Retinal pigment epithelial cell (primary cell): Measurements from ENCODE around the gene GARS1.
A peak's percentile ranks its signal among the peaks of the same experiment; 100 is the strongest.

Experiments
- DNase-seq: peaks from one replicate; pipeline ENCODE4 v3.0.0-alpha.2; 2010; ENCODE audit warnings: low read depth
- H3K4me3 ChIP-seq: 2 replicates; pipeline ENCODE4 v1.5.1; 2011; ENCODE audit warnings: mild to moderate bottlenecking, low read length, control low read depth, moderate library complexity
- TF ChIP-seq, protein P1 (sequence below): conservative IDR thresholded peaks from 2 replicates; pipeline ENCODE4 v1.5.1; 2011; ENCODE audit warnings: low read depth, low read length, control low read depth, inconsistent platforms

The GARS1 gene

DNA sequence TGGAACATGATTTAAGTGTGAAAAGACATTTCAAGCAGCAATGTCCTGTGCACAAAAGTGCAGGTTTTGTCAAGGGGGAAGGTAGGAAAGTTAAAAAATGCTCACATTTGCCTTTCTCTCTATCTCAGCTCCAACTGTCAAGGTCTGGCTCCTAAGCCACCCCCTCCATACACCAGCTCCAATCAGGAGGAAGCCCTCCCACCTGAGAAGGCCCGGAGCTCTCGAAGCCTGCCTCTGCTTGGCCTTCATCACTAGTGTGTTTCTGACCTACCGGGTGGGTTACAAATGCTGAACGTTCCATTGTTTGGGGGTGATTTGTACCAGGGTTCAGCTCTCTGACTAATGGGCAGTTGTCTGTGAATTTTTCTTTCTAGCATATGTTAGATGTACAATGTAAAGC lies 73.4 kb downstream of the GARS1 start:
- no peak for DNase-seq
- H3K4me3 ChIP-seq: no peak overlapping the region
- TF ChIP-seq, protein P1, sequence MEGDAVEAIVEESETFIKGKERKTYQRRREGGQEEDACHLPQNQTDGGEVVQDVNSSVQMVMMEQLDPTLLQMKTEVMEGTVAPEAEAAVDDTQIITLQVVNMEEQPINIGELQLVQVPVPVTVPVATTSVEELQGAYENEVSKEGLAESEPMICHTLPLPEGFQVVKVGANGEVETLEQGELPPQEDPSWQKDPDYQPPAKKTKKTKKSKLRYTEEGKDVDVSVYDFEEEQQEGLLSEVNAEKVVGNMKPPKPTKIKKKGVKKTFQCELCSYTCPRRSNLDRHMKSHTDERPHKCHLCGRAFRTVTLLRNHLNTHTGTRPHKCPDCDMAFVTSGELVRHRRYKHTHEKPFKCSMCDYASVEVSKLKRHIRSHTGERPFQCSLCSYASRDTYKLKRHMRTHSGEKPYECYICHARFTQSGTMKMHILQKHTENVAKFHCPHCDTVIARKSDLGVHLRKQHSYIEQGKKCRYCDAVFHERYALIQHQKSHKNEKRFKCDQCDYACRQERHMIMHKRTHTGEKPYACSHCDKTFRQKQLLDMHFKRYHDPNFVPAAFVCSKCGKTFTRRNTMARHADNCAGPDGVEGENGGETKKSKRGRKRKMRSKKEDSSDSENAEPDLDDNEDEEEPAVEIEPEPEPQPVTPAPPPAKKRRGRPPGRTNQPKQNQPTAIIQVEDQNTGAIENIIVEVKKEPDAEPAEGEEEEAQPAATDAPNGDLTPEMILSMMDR: no peak

DNA sequence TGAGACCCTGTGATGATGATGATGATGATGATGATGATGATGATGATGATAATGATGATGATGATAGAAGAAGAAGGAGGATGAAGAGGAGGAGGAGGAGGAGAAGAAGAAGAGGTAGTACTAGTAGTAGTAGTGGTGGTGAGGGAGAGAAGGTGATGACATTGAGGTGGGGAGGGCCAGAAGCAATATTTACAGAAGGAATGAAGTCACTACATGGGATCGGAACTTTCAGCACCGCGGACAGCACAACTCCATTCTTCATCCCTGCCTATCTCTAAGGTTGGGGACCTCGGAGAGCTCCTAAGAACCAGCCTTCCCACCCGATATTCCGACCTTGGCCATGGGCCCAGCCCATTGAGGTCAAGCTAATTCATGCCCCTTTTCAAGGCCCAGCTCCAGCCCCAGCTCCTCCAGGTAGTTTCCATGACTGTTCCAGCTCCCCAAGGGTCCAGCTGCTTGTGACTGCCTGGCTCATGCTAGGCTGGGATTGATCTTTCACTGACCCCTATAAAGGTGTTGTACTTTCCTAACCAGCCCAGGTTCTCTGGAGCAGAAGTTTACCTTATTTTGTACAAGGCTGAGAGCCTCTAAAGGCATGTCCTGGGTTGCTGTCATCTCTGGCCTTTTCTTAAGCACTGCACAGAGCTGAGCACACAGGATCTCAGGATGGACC lies 77.3 kb downstream of the GARS1 start:
- peak; percentile 34 for DNase-seq
- H3K4me3 ChIP-seq: no peak overlapping the region
- TF ChIP-seq, protein P1: no peak

DNA sequence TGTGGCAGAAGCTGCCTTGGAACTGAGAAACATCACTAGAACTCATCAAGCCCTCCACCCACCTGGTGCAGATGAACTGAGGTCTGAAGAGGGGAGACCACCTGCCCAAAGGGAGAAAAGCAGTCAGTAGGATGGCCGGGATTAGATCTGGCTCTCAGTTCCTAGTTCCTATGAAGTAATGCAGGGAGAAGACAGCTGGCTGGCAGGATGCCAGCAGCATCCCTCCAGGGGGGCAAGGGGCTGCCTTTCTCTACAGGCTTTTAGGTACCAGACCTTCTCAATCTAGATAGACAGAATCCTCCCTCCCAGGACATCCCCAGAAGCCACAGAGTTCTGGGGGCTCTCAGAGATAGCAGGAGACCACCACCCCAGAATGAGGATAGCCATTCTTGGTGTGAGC lies 79.7 kb downstream of the GARS1 start:
- H3K4me3 ChIP-seq: no peak overlapping the region
- no peak for DNase-seq
- TF ChIP-seq, protein P1: no peak

DNA sequence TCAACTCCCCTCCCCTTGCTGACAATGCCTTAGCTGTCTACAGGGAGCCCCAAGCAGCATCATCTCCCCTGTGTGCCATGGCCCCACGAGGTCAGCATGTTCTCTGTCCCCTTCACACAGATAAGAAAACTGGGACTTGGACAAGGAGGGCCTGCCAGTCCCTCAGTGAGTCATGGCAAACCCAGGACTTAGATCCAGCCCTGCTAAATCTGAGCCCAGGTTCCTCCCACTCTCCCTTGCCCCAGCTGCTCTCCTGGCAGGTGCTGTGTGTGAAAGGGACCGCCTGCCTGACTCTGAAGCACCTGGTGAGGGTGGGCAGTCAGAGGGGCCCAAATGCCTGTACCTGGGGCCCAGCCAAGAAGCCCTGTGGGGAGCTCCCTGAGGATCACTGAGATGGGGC lies 80.2 kb downstream of the GARS1 start:
- TF ChIP-seq, protein P1: no peak
- H3K4me3 ChIP-seq: no peak overlapping the region
- no peak for DNase-seq

DNA sequence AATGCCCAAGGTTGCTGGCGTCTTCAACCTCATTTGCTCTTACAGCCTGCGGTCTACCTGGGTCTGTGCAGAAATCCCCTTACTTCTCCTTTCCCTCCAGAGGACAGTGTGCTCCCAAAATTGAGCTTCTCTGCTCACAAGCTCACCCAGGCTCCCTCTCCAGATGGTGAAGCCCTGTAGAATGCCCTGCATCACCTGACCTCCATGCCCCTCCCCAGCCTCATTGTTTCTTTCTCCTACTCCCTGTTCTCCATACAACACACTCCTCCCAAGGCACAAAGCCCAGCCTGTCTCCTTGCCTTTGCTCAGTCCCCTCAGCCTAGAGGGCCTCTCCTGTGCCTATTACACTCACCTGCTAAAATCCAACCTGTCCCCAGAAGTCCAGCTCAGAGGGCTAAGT lies 84.1 kb downstream of the GARS1 start:
- DNase-seq: no peak
- H3K4me3 ChIP-seq: no peak overlapping the region
- TF ChIP-seq, protein P1: no peak

DNA sequence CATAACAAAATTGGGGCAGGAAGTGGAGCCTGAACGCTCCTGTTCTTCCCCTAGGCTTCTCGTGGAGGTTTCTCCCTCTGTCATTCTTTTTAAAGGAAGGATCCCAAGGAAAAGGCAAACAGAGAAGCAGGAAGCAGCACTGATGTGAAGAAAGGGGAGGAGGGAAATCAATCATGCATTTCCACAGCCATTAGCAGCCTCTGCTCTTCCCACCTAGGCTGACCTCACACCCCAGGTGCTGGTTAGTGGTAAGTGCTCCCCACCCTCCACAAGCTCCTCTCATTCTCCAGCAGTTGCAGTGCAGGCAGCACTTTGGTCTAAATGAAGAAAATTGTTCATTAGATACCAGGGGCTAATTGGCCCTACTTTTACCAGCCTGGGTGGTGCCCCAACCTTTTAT lies 85.0 kb downstream of the GARS1 start:
- TF ChIP-seq, protein P1: no peak
- no peak for DNase-seq
- no peak overlapping the region for H3K4me3 ChIP-seq

DNA sequence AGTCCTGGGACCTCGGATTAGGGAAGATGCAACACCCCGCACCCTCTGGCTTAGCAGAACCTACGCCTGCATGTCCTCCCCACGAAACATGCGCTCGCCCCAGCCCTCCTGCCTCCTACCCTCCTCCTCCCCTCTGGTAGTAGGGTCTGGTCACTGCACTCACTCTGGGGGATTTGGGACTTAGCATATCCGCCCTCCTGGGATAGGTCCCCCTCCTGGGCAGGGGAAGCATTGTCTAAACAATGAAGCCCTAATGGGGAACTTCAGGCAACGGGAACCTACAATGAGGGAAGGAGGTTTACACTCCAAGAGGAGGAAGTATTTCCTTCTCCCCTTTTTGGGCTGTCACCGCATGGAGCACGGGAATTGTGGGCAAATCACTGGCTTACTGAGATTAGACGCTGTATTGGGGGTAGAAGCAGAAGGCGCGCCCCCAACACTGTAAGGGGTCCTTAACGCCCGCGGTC lies 86.7 kb downstream of the GARS1 start:
- TF ChIP-seq, protein P1: no peak
- no peak overlapping the region for H3K4me3 ChIP-seq
- no peak for DNase-seq
